NCI-H510A treated with DMSO at 0.1 percent for 48 hours (cell line): ENCODE data around the gene PSMB3.

Source experiments
- DNase-seq: peaks from one replicate; lab custom pipeline; 2025; lab: John Stamatoyannopoulos, UW

Gene PSMB3

GRCh38 chr17:38733982-38734973 lies 18.3 kb upstream of the PSMB3 start:
- no peak for DNase-seq

GRCh38 chr17:38735161-38735997 lies 17.2 kb upstream of the PSMB3 start:
- DNase-seq = peak; percentile 42

- no peak for DNase-seq
Measured at GRCh38 chr17:38738007-38738662, 14.4 kb upstream of the PSMB3 start.

GRCh38 chr17:38738686-38739085 lies 13.9 kb upstream of the PSMB3 start:
- no peak for DNase-seq

- DNase-seq = no peak
Measured at GRCh38 chr17:38739305-38739704, 13.2 kb upstream of the PSMB3 start.

- DNase-seq = no peak
Measured at GRCh38 chr17:38740044-38740443, 12.5 kb upstream of the PSMB3 start.

- no peak for DNase-seq
Measured at GRCh38 chr17:38740806-38741205, 11.7 kb upstream of the PSMB3 start.

DNA sequence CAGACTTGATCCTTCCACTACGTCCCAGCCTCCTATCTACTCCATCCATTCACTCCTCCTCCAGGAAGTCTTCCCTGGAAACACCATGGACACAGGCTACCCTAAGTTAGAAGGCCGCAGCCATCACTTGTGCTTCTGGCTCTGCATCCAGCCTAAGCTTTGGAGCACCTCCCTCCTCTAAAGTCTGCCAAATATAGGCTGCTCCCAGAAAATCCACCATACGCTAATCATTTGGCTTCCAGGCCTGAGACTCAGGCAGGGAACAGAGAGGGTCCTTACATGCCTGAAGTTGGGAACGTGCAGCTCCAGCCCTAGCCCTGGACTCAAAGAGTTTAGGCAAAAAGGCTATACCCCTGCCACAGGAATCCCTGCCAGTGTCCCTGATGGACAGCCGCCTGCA lies 11.1 kb upstream of the PSMB3 start:
- DNase-seq = no peak

GRCh38 chr17:38741921-38742410 lies 10.6 kb upstream of the PSMB3 start:
- no peak for DNase-seq

DNA sequence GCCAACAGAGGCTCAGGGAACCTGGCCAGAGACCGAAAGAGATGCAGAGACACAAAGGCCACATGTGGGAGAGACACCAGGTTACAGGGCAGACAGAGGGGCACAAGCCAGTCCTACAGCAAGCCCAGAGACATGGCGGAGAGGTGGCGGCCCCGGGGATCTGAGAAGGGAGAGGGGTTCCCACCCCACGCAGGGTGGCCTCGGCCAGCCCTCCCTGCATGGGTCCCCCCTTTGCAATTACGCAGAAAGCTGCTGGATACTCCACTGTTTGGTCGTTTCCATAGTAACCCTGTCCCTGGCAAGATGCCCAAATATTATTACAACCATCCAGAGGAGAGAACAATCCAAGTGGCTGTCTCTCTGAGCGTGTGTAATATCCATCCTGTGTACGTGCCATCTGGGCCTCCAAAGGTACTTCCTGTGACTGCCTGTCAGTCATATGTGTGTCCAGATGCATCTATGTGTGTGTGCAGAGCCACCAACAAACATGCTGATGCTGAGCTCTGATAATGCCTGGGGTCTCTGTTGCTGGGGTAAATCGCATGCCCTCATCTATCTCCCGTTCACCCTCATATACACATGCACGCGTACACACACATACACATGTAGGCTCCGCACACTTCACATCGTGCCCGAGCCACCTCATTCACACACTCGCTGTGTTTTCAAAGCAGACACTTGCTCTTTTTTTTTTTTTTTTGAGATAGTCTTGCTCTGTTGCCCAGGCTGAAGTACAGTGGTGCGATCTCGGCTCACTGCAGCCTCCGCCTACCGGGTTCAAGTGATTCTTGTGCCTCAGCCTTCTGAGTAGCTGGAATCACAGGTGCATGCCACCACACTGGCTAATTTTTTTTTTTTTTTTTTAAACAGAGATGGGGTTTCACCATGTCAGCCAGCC lies 9.9 kb upstream of the PSMB3 start:
- DNase-seq = peak; percentile 65

GRCh38 chr17:38743556-38744171 lies 8.9 kb upstream of the PSMB3 start:
- DNase-seq = peak; percentile 58

- DNase-seq = peak; percentile 78
Measured at GRCh38 chr17:38745545-38745944, 7.0 kb upstream of the PSMB3 start.

GRCh38 chr17:38746004-38746848 lies 6.3 kb upstream of the PSMB3 start:
- DNase-seq = no peak

- peak; percentile 15 for DNase-seq
Measured at GRCh38 chr17:38746849-38747462, 5.6 kb upstream of the PSMB3 start.

DNA sequence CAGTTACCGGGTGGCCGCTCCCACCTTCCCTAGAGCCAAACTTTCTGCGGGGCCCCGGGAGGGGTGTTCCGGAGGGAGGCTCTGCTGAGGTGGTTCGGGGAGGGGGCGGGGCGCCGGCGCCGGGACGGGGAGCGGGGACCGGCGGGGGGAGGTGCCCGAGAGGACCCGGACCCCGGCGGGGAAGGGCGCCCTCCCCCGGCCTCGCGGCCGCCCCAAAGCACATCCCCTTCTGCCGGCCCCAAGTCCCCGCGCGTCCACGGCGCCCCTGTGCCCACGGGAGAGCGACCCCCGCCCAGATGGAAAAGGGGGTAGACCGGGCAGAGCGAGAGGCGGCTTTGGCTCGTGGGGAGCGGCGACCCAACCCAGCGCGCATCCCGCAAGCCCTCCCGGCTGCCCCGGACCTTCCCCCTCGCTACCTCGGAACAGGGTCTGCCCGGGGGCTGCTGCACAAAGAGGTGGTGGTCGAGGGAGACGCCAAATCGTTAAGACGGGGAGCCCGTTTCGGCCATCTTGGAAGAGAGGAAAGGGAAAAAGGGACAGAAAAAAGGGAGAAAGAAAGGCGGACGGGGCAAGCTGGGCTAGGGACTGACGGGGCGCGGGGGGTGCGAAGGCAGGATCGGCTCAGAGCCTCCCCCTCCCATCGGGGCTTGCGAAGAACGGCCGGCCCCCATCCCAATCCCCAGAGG lies 4.9 kb upstream of the PSMB3 start:
- DNase-seq = no peak

DNA sequence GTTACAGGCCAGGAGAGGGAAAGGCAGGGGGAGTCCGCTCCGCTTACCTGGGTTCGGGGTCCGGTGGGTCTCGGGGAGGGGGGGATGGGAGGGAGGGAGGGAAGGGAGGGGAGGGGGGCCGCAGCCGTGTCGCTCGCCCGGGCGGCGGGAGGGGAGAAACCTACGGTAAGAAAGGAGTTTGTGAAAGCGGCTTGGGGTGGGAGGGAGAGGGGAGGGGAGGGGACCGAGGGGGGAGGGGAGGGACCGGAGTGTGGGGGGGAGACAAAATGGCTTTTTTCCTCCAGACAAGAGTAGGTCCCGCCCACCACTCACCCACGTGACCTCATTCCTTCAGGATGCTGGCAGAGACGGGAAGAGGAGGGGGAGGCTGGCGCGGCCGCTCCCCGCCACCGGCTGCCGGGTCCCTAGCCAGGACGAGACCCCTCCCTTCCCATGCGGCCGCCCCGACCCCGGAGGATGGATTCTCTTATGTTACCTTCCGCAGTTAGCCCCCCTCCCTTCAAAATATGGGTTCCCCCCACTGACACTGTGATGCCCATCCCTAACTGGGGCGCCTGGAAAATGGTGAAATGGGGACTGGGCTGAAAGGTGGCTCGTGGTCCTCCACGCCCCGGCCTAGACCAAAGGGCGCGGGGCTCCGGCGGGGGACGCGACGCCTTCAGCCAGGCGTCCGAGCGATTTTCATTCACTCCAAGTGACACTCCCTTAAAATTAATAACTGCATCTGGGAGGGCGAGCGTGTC lies 4.2 kb upstream of the PSMB3 start, which contains the start of gene PCGF2:
Gene PCGF2, minus strand, starts transcription at position 188 of the 743 bp plus-strand sequence. CDS start 7,934 bp downstream, outside the sequence.
- DNase-seq = peak; percentile 85

DNA sequence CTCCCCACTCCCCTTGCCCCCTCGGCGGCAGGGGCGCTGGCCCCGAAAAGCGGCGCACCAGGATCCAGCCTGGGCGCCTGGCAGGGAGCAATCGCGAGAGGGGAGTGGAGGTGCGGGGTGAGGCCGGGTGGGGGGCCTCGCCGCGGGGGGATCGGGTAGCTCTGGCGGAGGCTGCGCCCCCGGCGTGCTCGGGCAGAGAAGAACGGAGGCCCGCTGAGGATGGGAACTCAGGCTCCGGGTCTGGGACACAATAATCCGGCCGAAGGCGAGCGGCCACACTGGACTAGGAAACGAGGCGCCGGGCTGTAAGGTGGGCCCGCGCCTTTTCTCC lies 3.7 kb upstream of the PSMB3 start:
- DNase-seq = no peak
